HTR-8/SVneo (cell line): ENCODE results near the gene PRR36.

Experiments
- DNase-seq: peaks from one replicate; pipeline ENCODE4 v3.0.0; 2011; ENCODE audit warnings: low spot score, mixed read lengths; ENCODE audit not compliant: insufficient read length
- FAIRE-seq: peaks from 2 replicates; lab custom pipeline; 2011; peaks lifted over from hg19 to GRCh38; lab: Jason Lieb, UNC

PRR36 gene

GRCh38 chr19:7830272-7830771 lies 43.9 kb downstream of the PRR36 start:
- no peak for FAIRE-seq
- DNase-seq: no peak

- FAIRE-seq: peak; percentile 99
- DNase-seq: peak; percentile 99
These were observed 44.5 kb downstream of the PRR36 start, which contains the start of gene EVI5L for GRCh38 chr19:7829561-7830271. TSS of gene EVI5L (plus strand) at chr19:7830218. CDS start at chr19:7846543, 16,325 bp downstream.

- no peak for FAIRE-seq
- no peak for DNase-seq
These were observed 45.0 kb downstream of the PRR36 start for GRCh38 chr19:7829166-7829520.

DNA sequence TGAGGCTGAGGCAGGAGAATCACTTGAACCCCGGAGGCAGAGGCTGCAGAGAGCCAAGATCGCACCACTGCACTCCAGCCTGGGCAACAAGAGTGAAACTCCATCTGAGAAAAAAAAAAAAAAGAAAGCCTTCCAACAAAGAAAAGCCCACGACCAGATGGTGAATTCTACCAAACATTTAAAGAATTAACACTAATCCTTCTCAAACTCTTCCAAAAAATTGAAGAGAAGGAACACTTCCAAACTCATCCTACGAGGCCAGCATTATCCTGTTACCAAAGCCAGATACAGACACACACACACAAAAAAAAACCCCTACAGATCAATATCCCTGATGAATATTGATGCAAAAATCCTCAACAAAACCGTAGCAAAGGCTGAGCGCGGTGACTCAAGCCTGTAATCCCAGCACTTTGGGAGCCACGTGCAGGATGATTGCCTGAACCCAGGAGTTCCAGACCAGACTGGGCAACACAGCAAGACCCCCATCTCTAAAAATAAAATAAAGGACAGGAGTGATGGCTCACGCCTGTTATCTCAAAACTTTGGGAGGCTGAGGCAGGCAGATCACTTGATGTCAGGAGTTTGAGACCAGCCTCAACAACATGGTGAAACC lies 50.4 kb downstream of the PRR36 start:
- FAIRE-seq: no peak

DNA sequence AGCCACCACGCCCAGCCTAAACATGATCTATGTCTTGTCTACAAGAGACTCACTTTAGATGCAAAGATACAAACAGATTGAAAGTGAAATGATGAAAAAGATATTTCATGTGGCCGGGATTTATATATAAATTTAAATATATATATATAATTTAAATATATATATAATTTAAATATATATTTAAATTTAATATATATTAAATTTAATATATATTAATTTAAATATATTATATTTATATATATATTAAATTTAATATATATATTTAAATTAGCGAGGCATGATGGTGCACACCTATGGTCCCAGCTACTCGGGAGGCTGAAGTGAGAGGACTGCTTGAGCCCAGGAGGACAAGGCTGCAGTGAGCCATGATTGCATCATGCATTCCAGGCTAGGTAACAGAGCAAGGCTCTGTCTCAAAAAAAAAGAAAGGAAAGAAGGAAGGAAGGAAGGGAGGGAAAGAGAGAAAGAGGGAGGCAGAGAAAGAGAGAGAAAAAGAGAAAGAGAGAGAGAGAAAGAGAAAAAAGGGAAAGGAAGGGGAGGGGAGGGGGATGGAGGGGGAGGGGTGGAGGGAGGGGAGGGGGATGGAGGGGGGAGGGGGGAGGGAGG lies 51.2 kb downstream of the PRR36 start:
- FAIRE-seq (no peak), DNase-seq (no peak)

More for the DNA sequence above, 50.4 kb downstream of the PRR36 start:
- no peak for DNase-seq

GRCh38 chr19:7820588-7820987 lies 53.6 kb downstream of the PRR36 start:
- FAIRE-seq (no peak), DNase-seq (no peak)

DNA sequence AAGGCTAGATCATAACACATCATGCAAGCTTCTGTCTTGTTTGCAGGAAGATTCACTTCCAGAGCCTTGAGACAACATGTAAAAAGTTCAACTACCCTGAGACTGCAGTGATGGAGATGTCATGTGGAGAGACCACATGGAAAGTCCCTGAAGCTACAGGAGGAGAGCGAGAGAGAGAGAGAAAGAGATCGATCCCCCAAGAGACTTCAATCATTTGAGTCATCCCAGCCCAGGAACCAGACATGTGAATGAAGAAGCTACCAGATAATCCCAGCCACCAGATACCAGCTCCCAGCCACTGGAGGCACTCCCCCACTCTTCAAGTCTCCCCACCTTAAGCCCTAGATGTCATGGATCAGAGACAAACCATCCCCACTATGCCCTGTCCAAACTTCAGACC lies 54.9 kb downstream of the PRR36 start:
- DNase-seq (no peak), FAIRE-seq (no peak)

DNA sequence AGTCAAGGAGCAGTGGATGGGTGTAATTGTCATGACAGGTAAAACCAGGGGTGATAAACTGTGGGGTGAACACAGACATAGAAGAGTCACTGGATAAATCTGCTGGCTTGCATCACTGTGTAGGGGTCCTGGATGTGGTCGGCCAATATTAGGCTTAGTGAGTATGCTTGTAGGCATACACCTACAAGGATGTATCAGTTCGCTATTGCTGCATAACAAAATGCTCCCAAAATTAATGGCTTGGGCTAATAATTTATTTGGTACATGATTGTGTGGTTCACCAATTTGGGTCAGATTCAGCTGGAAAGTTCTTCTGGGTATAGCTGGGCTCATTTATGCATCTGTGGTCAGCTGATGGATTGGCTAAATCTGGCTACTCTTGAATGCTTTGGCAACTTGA lies 55.4 kb downstream of the PRR36 start:
- DNase-seq (no peak), FAIRE-seq (no peak)
